Esophagus squamous epithelium (tissue), 5 donors: Measurements from ENCODE around the gene AHDC1. TPM values are rescaled to one million over a fixed set of nuclear protein-coding genes. Genes with fewer than 3 reads are reported as not detected.
"Not testable (repeated sequence)": the region's sequence is repeated elsewhere in the genome, so short reads cannot be mapped to it uniquely, and the experiment has no call there.

ENCODE experiments used
- DNase-seq: peaks from one replicate; lab custom pipeline; 2025; lab: John Stamatoyannopoulos, UW
- H3K27ac ChIP-seq, 4 donors: fragments of 200-600 bp; sonication (generic); one replicate each; pipeline ENCODE4 v1.5.1; 2016 to 2019; ENCODE audit warnings: mild to moderate bottlenecking in 1 of 4
- H3K27me3 ChIP-seq, 4 donors: fragments of 200-600 bp; sonication (generic); 1 replicate in 3 of 4; 2 replicates in 1 of 4; pipeline versions ENCODE4 v1.5.1 to v1.6.0; 2017 to 2021; ENCODE audit warnings: antibody characterized with exemption in 1 of 4
- H3K36me3 ChIP-seq, 3 donors: fragments of 200-600 bp; sonication (generic); one replicate each; pipeline ENCODE4 v1.5.1; 2016 to 2019
- H3K4me1 ChIP-seq, 3 donors: fragments of 200-600 bp; sonication (generic); one replicate each; pipeline ENCODE4 v1.5.1; 2017 to 2019
- H3K4me3 ChIP-seq, 4 donors: fragments of 200-600 bp; sonication (generic); 1 replicate in 3 of 4; 2 replicates in 1 of 4; pipeline ENCODE4 v1.5.1; 2016 to 2019; ENCODE audit warnings: mild to moderate bottlenecking in 2 of 4, moderate library complexity in 1 of 4
- H3K9me3 ChIP-seq, 3 donors: fragments of 200-600 bp; sonication (generic); one replicate each; pipeline ENCODE4 v1.5.1; 2016 to 2019
- CTCF ChIP-seq, 6 experiments: fragments of 450-650 bp in 4 of 6; fragments of 200-600 bp in 2 of 6; sonication (generic) in 2 of 6; IDR thresholded peaks; one replicate each; pipeline ENCODE4 v1.5.1; 2016 to 2019; ENCODE audit warnings: antibody characterized with exemption in 6 of 6, mild to moderate bottlenecking in 4 of 6, moderate library complexity in 4 of 6
- POLR2A ChIP-seq, 4 donors: fragments of 450-650 bp; IDR thresholded peaks; one replicate each; pipeline ENCODE4 v1.6.1; 2017; ENCODE audit warnings: antibody characterized with exemption in 4 of 4, mild to moderate bottlenecking in 4 of 4, moderate library complexity in 3 of 4
- WGBS, 2 donors: methylation state at CpG; one replicate each; pipeline ENCODE4 v1.1.5; 2018; 5-methylcytosine and 5-hydroxymethylcytosine counted together
- intact Hi-C: fragments of 100-400 bp; cut with DNase I; formaldehyde crosslinking; loops from one replicate; pipeline ENCODE4 v1.15.0; 2022
- total RNA-seq, 4 donors: library from RNA; depleted of rRNA; stranded (reverse); fragments of >200 nt; gene quantifications; one replicate each; pipeline ENCODE4 v1.1.0, GENCODE V29; 2016
- donor health status: DM: yes; HTN: yes; CAD: no.

AHDC1 gene
- total RNA-seq, 4 donors from 2014 or later = 22.2 to 112 (median 30.6) TPM

DNA sequence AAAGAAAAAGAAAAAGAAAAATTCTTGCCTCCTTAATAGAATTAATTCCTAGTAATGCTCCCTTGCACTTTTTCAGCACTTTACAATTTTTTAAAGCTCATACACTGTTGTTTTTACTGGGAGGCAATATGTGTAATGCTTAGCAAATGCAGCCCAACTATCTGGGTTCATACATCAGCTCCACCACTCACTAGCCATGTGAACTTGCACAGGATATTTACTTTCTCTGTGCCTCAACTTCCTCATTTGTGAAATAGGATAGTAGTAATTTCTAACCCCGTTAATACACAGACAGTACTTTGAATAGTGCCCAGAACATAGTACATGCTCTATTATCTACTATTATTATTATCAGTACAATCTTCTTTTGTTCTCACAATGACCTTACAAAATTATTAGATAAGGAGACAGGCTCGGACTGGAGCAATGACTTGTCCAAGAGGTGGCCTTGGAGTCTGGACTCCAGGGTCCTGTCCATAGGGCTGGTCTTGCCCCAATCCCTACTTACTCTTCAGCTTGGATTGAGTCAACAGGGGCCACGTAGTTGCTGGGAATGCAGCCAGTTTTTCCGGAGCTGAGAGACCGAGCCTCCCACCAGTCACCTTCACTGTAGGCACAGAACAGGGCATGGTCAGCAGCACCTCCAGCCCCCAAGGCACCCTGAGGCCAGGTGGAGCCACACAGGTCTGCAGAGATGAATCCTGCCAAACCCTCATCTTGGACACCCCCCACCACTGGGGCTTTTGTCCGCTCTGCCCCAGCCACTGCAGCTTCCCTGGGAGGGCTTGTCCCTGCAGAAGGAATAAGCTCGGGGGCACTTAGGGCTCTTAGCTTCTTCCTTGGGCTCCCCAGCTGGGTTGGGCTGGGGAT, 17.3 kb upstream of the AHDC1 start:
- DNase-seq = no peak
- no peak for TF ChIP-seq CTCF (IDR thresholded peaks at IDR 0.05)
- TF ChIP-seq POLR2A (IDR thresholded peaks at IDR 0.05) = no peak
- Histone ChIP-seq H3K9me3 (no peaks in the 10 kb centered on the region), H3K4me1 (peaks cover 15 to 46% (median 23%) of the 10 kb centered on the region in 3 donors), H3K27ac (no peak overlapping the region), H3K4me3 (no peak overlapping the region), H3K27me3 (no peaks in the 10 kb centered on the region), H3K36me3 (no peaks in the 10 kb centered on the region)
- intact Hi-C loops = no loop called here
- WGBS, 2 donors = 55 to 75% methylated on average over 4 of the region's 7 CpGs

DNA sequence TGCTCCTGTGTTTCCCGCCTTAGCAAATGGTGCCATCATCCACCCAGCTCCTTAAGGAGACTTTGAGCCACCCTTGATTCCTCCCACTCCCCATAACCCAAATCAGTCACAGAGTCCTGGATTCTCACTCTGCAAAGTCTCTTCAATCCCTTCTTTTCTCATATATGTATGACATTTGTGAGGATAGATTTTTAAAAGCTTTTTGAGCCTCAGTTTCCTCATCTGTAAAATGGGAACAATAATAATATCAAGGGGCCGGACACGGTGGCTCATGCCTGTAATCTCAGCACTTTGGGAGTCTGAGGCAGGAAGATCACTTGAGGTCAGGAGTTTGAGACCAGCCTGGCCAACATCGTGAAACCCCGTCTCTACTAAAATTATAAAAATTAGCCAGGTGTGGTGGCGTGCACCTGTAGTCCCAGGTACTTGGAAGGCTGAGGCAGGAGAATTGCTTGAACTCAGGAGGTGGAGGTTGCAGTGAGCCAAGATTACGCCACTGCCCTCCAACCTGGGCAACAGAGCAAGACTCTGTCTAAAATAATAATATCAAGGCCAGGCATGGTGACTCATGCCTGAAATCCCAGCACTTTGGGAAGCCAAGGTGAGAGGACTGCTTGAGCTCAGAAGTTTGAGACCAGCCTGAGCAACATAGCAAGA, 16.0 kb upstream of the AHDC1 start:
- H3K27me3 ChIP-seq, H3K27ac ChIP-seq, H3K36me3 ChIP-seq, H3K4me3 ChIP-seq, intact Hi-C loops, H3K9me3 ChIP-seq, DNase-seq: not testable (repeated sequence)
- peaks cover 3 to 34% (median 10%) of the 10 kb centered on the region in 3 donors for H3K4me1 ChIP-seq
- 83 to 91% methylated on average over 6 to 7 of the region's 7 CpGs for WGBS, 2 donors

DNA sequence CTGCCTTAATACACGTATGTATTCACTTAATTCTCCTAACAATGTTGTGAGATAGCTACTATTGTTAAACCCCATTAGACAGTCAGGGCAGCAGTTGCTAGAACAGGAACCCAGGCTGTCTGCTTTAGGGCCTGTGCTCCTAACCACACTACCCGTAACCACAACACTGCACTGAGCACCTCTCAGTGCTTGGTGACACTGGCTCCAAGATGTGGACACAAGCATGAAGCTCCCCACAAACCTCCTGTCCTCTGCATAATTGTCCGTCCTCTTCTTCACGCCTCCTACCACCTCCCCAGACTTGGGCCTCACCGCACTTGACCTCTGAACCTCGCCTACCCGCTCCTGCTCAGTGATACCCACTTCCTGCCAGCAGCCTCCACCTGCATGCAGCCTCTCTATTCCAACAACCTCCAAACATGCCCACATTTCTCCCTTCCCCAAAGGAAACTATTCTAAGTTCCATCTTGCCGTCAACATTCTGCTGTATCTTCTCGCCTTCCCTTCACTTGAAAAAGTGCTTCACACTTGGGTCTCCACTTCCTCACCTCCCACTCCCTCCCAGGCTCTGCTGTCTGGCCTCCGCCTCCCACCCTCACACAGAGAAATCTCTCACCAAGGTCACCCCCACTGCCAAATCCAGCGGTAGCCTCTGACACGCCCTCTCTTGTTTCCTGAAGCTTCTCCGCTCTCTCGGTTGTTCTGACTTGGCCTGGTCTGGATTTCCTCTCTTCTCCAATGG, 14.6 kb upstream of the AHDC1 start:
- WGBS, 2 donors = 68 to 74% methylated on average over 14 of the region's 14 CpGs
- H3K36me3 ChIP-seq = no peaks in the 10 kb centered on the region
- no peaks in the 10 kb centered on the region for H3K9me3 ChIP-seq
- no peak for TF ChIP-seq POLR2A (IDR thresholded peaks at IDR 0.05)
- TF ChIP-seq CTCF (IDR thresholded peaks at IDR 0.05) = no peak
- no peaks in the 10 kb centered on the region for H3K27me3 ChIP-seq
- no peak for DNase-seq
- H3K4me3 ChIP-seq = no peak overlapping the region
- intact Hi-C loops = no loop called here
- H3K27ac ChIP-seq = no peak overlapping the region
- H3K4me1 ChIP-seq = peaks cover 0 to 30% (median 1%) of the 10 kb centered on the region in 3 donors

DNA sequence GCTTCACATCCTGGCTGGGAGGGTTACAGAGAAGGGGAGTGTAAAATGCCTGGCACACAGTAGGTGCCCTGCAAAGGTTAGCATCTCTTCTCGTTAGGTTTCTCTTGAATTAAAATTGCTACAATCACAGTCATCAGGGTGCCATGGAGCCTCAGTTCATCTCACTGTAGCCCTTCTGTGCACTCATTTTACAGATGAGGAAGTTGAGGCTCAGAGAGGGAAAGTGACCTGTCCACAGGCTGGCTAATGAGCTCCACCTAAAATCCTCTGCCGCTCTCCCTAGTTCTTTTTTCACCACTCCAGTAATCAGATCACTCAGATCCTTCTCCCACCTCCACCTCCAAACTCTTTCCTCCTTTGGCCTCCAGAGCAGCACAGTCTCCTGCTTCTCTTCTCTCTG, 13.5 kb upstream of the AHDC1 start:
- peak overlapping the region in 1 of 4 donors; percentile 13 for H3K27ac ChIP-seq
- no peak overlapping the region for H3K4me3 ChIP-seq
- H3K36me3 ChIP-seq = no peaks in the 10 kb centered on the region
- no peaks in the 10 kb centered on the region for H3K27me3 ChIP-seq
- WGBS, 2 donors = 89 to 91% methylated on average over 2 of the region's 2 CpGs
- H3K9me3 ChIP-seq = no peaks in the 10 kb centered on the region
- TF ChIP-seq CTCF (IDR thresholded peaks at IDR 0.05) = no peak
- TF ChIP-seq POLR2A (IDR thresholded peaks at IDR 0.05) = no peak
- intact Hi-C loops = no loop called here
- DNase-seq = no peak
- H3K4me1 ChIP-seq = peaks cover 0 to 22% (median 0%) of the 10 kb centered on the region in 3 donors

DNA sequence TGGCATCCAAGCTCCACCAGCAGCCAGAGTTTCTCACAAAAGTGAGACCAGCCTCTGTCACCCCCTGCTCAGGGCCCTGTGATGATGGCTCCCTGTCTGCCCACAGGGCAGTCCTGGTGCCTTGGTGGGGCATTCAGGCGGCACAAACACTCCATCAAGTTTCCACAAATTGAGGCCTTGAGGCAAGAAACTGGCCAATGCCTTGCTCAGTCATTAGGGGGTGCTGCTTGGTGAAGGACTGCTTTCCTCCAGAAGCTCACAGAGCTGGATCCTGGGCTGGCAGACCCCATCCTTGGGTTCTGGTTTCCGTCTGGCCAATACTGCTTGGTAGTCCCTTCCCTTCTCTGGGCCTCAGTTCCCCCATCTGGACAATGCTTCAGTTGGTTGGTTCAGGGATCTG, 12.5 kb upstream of the AHDC1 start:
- WGBS, 2 donors = 100% methylated on average over 1 of the region's 2 CpGs; no CpG with 5 or more reads in 1 of the 2 donors
- Histone ChIP-seq H3K36me3 (no peaks in the 10 kb centered on the region), H3K4me3 (no peak overlapping the region), H3K4me1 (peaks cover 0 to 18% (median 0%) of the 10 kb centered on the region in 3 donors), H3K27me3 (no peaks in the 10 kb centered on the region), H3K27ac (no peak overlapping the region), H3K9me3 (no peaks in the 10 kb centered on the region)
- no peak for TF ChIP-seq POLR2A (IDR thresholded peaks at IDR 0.05)
- peak in 1 of 6 experiments; percentile 9 for TF ChIP-seq CTCF (IDR thresholded peaks at IDR 0.05)
- DNase-seq = no peak
- intact Hi-C loops = no loop called here
